Progenitor cell of endocrine pancreas (in vitro differentiated cells): ENCODE measurements around the gene ENTHD1. TPM values are rescaled to one million over a fixed set of nuclear protein-coding genes. Genes with fewer than 3 reads are reported as not detected.

Source experiments
- DNase-seq: peaks from one replicate; pipeline ENCODE4 v3.0.0; 2021; ENCODE audit warnings: low spot score; ENCODE audit not compliant: unreplicated experiment
- H3K27ac Mint-ChIP-seq: 2 replicates; pipeline ENCODE4 v1.8.0; 2021; ENCODE audit warnings: mild to moderate bottlenecking, moderate library complexity, mixed read lengths
- H3K27me3 Mint-ChIP-seq: 2 replicates; pipeline ENCODE4 v1.8.0; 2021; ENCODE audit warnings: mixed read lengths
- H3K36me3 Mint-ChIP-seq: 2 replicates; pipeline ENCODE4 v1.8.0; 2022; ENCODE audit warnings: mixed read lengths; ENCODE audit not compliant: insufficient read depth
- H3K4me1 Mint-ChIP-seq: 2 replicates; pipeline ENCODE4 v1.8.0; 2021; ENCODE audit warnings: low read depth, mixed read lengths
- H3K4me3 Mint-ChIP-seq: 2 replicates; pipeline ENCODE4 v1.8.0; 2021; ENCODE audit warnings: low read depth, mild to moderate bottlenecking, moderate library complexity, mixed read lengths
- H3K9me3 Mint-ChIP-seq: 2 replicates; pipeline ENCODE4 v1.8.0; 2021; ENCODE audit warnings: low read depth, mixed read lengths
- long read RNA-seq: library from polyadenylated mRNA; unstranded; transcript quantifications from one replicate; pipeline ENCODE4 v2.0.0, GENCODE V29; 2020
- total RNA-seq: library from RNA; stranded (reverse); gene quantifications from 2 replicates; pipeline ENCODE4 v1.2.1, GENCODE V29; 2021
- TF ChIP-seq, protein P1 (sequence below): fragments of 200-600 bp; sonication (generic); IDR thresholded peaks from one replicate; pipeline ENCODE4 v1.5.0; 2021; ENCODE audit warnings: antibody characterized with exemption, mild to moderate bottlenecking; ENCODE audit not compliant: unreplicated experiment

The ENTHD1 gene
- not detected in 2 replicates for total RNA-seq
- long read RNA-seq, result 0 reads

GRCh38 chr22:39893526-39893925 is at the start of gene ENTHD1:
TSS of gene ENTHD1 (minus strand) at chr22:39893760. CDS start at chr22:39887748, 6,012 bp downstream.
- H3K4me3 Mint-ChIP-seq, result no peak within 1 kb of the TSS
- no peaks in the 10 kb centered on the region for H3K36me3 Mint-ChIP-seq
- TF ChIP-seq, protein P1, sequence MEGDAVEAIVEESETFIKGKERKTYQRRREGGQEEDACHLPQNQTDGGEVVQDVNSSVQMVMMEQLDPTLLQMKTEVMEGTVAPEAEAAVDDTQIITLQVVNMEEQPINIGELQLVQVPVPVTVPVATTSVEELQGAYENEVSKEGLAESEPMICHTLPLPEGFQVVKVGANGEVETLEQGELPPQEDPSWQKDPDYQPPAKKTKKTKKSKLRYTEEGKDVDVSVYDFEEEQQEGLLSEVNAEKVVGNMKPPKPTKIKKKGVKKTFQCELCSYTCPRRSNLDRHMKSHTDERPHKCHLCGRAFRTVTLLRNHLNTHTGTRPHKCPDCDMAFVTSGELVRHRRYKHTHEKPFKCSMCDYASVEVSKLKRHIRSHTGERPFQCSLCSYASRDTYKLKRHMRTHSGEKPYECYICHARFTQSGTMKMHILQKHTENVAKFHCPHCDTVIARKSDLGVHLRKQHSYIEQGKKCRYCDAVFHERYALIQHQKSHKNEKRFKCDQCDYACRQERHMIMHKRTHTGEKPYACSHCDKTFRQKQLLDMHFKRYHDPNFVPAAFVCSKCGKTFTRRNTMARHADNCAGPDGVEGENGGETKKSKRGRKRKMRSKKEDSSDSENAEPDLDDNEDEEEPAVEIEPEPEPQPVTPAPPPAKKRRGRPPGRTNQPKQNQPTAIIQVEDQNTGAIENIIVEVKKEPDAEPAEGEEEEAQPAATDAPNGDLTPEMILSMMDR, result no peak
- no peak within 1 kb of the TSS for H3K27ac Mint-ChIP-seq
- DNase-seq, result no peak
- no peaks in the 10 kb centered on the region for H3K4me1 Mint-ChIP-seq
- H3K9me3 Mint-ChIP-seq, result no peaks in the 10 kb centered on the region
- peaks cover 4% of the 10 kb centered on the region for H3K27me3 Mint-ChIP-seq

- Mint-ChIP-seq H3K9me3 (no peaks in the 10 kb centered on the region), H3K27me3 (peaks cover under 1% of the 10 kb centered on the region), H3K36me3 (no peaks in the 10 kb centered on the region), H3K27ac (no peak overlapping the region), H3K4me3 (no peak overlapping the region), H3K4me1 (peaks cover 25% of the 10 kb centered on the region)
- no peak for DNase-seq
- TF ChIP-seq, protein P1, result peak; percentile 48
These were observed 49.8 kb upstream of the ENTHD1 start for GRCh38 chr22:39943337-39943736.

DNA sequence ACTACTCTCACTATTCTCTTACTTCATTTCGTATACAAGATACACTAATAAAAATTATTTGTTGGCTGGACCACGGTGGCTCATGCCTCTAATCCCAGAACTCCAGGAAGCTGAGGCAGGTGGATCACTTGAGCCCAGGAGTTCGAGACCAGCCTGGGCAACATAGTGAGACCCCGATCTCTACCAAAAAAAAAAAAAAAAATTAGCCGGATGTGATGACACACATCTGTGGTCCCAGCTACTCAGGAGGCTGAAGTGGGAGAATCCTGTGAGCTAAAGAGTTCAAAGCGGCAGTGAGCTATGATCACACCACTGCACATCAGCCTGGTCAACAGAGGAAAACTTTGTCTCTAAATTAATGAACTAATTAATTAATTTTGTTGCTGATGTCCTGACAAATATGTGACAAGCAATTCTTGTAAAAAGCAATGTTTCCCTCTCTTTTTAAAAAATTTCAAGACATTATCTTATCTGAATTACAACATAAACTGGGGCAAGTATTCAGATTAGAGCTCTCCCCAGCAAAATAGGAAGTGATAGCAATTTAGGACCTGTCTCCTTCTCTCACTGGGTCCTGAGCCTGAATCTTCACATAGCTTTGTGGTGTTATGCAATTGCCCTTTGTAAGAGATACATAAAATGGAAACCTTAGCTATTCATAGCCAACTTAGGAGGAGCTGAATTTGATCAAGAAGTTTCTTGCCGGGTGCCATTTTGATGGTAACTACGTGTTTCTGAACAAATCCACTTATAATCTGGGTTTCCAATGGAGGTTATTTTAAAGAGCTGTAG is 49.1 kb upstream of the ENTHD1 start:
- peaks cover 25% of the 10 kb centered on the region for H3K4me1 Mint-ChIP-seq
- H3K27ac Mint-ChIP-seq, result no peak overlapping the region
- peaks cover 2% of the 10 kb centered on the region for H3K27me3 Mint-ChIP-seq

GRCh38 chr22:39941601-39942000 is 48.0 kb upstream of the ENTHD1 start:
- DNase-seq, result no peak
- H3K4me3 Mint-ChIP-seq, result no peak overlapping the region
- TF ChIP-seq, protein P1, result no peak
- H3K27ac Mint-ChIP-seq, result no peak overlapping the region
- H3K4me1 Mint-ChIP-seq, result peaks cover 17% of the 10 kb centered on the region
- no peaks in the 10 kb centered on the region for H3K9me3 Mint-ChIP-seq
- H3K36me3 Mint-ChIP-seq, result no peaks in the 10 kb centered on the region
- peaks cover 13% of the 10 kb centered on the region for H3K27me3 Mint-ChIP-seq

More for the DNA sequence above, 49.1 kb upstream of the ENTHD1 start:
- Mint-ChIP-seq H3K4me3 (no peak overlapping the region), H3K9me3 (no peaks in the 10 kb centered on the region), H3K36me3 (no peaks in the 10 kb centered on the region)
- TF ChIP-seq, protein P1, result no peak
- DNase-seq, result no peak

DNA sequence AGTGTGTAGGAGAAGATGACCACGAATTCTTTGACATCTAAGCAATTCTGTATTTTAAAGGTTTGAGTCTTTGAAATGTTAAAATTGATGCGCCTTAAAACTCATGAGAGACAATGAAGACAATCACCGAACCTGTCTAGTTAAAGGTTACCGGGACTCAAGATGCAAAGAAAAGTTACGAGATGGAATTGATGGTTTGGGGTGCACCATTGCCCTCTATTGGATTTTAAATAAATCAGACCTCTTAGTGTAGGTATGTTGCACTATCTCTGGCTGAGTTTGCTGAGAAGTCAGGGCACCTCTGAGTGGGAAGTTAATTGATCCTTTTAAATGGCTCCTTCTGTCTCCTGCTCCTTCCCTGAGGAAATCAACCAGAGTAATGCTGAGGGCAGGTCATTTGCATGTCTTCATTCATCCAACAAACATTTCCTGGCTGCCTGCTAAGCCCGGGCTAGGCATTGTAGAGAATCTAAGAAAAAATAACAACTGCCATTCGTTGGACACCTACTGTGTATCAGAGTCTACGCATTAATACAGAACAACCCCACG is 47.3 kb upstream of the ENTHD1 start:
- H3K4me1 Mint-ChIP-seq, result peaks cover 17% of the 10 kb centered on the region
- H3K9me3 Mint-ChIP-seq, result no peaks in the 10 kb centered on the region
- no peak overlapping the region for H3K27ac Mint-ChIP-seq
- DNase-seq, result no peak
- H3K36me3 Mint-ChIP-seq, result no peaks in the 10 kb centered on the region
- TF ChIP-seq, protein P1, result no peak
- H3K27me3 Mint-ChIP-seq, result peaks cover 18% of the 10 kb centered on the region
- no peak overlapping the region for H3K4me3 Mint-ChIP-seq
